HG03095 (cell line): ENCODE results near the gene KLF11.

Experiments
- ATAC-seq: cut with Tn5 transposase; IDR thresholded peaks from one replicate; pipeline ENCODE4 v1.9.1; 2021; ENCODE audit warnings: moderate library complexity; ENCODE audit not compliant: unreplicated experiment

The KLF11 gene

DNA sequence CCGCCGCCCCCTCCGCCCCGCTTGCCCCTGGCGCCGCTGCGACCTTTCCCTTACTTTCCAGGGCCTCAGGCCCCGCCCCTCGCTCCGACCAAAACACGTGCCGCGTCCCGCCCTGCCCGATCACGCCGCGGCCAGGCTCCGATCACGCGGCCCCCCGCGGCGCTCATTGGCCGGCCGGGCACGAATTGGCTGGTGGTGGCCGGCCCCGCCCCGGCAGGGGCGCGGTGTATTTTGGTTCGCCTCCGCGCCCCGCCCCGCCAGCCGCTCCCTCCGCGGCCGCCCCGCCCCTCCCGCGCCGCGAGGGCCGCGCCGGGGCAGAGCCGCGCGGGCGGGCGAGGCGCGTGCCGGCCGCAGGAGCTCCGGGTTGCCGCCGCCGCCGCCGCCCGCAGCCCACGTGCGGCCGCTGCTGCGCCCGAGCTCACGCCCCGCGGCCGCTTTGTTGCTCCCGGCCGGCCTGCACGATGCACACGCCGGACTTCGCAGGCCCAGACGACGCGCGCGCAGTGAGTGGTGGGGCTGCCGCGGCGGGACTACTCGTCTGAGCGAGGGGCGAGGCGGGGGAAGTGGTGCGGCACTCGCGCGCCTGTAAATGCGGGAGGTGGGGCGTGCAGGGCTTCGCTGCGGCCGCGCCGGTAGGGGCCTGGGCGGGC, at the start of gene KLF11:
KLF11 (plus strand) TSS at position 295 of the 650 bp plus-strand sequence; CDS start at position 462, 167 bp downstream.
- ATAC-seq = peak; percentile 70

DNA sequence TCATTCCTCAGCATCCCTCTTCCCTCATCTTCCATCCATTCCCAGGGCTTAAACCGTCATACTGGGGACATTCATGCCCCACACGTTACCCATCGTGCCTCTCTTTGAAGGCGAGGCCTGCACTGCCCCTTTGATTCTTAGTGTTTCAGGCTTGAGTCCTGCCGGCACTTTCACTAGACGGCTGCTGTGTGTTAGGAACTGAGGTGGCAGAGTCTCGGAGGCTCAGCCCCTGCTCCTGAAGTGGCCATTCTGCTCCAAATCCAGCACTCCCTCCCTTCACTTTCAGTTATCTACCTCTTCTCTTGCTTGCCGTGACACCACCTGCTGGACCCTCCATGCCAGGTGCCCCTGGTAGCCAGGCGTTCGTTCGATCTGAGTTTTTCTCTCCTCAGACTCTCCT, 48.9 kb upstream of the KLF11 start:
- ATAC-seq = no peak

DNA sequence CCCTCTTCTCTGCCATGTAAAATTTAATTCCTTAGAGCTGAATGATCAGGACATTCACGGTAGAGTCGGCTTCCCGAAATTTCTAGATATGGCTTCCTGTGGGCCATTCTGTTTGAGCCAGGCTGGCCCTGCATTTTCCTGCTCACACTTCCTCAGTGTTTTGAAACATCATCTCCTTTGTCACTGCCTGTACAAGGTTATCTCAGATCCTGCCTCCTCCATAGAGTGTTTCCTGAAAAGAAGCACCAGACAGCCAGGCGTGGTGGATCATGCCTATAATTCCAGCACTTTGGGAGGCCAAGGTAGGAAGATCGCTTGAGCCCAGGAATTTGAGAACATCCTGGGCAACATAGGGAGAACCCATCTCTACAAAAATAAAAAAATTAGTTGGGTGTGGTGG, 48.3 kb upstream of the KLF11 start:
- no peak for ATAC-seq

DNA sequence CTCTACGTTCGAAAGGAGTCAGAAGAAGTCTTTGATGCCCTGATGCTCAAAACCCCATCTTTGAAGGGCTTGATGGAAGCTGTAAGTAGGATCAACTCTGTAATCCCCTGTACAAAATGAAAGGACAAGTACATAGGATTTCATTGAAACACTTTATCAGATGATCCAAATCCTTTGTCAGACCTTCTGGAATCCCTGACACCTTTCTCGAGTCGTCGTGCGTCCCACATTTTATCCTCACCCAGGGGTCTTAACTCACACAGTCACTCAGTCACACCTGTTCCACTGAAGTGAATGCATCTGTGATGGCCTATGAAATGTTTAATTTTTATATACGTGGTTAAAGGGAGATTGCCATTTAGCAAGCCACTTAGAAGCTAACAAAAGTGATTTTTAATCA, 47.0 kb upstream of the KLF11 start:
- ATAC-seq = no peak

GRCh38 chr2:9997936-9998335, 45.4 kb upstream of the KLF11 start:
- no peak for ATAC-seq

GRCh38 chr2:9998916-9999654, 44.3 kb upstream of the KLF11 start:
- no peak for ATAC-seq

GRCh38 chr2:9999693-10000092, 43.7 kb upstream of the KLF11 start:
- no peak for ATAC-seq

DNA sequence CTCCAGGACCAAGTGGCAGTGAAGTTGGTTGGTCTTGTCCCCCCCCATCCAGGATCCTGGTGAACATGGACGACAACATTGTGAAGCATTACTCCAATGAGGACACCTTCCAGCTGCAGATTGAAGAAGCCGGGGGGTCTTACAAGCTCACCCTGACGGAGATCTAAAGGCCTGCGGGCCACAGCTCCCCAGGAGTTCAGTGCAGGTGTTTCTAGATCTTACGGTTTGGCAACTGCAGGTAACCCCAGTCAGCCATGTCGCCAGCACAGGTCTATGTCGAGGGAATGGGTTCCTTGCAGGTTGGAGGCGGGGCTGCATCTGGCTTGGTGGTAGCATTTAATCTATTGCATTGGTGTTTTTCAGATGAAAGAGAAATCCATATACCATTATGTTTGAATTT, 42.8 kb upstream of the KLF11 start:
- no peak for ATAC-seq

GRCh38 chr2:10001586-10001985, 41.8 kb upstream of the KLF11 start:
- no peak for ATAC-seq

- ATAC-seq = no peak
Observed at GRCh38 chr2:10002109-10002508, 41.2 kb upstream of the KLF11 start.

DNA sequence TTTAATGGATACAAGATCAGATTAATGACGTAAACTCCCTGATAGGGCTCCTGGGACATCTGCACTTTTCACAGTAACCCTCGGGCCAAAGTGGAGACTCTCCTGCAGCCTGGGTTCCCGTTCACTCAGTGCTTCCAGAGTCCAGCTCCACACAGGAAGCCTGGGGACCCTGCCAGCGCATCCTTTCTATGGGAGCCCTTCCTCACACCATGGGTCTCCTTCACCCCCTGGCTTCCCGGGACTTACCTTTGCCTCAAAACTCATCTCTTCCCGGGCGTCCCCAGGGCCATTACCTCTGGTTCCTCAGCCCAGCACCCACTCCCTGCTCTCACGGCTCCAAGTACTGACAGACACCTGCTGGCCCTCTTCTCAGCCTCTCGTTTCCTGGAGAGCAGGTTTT, 40.7 kb upstream of the KLF11 start:
- no peak for ATAC-seq

DNA sequence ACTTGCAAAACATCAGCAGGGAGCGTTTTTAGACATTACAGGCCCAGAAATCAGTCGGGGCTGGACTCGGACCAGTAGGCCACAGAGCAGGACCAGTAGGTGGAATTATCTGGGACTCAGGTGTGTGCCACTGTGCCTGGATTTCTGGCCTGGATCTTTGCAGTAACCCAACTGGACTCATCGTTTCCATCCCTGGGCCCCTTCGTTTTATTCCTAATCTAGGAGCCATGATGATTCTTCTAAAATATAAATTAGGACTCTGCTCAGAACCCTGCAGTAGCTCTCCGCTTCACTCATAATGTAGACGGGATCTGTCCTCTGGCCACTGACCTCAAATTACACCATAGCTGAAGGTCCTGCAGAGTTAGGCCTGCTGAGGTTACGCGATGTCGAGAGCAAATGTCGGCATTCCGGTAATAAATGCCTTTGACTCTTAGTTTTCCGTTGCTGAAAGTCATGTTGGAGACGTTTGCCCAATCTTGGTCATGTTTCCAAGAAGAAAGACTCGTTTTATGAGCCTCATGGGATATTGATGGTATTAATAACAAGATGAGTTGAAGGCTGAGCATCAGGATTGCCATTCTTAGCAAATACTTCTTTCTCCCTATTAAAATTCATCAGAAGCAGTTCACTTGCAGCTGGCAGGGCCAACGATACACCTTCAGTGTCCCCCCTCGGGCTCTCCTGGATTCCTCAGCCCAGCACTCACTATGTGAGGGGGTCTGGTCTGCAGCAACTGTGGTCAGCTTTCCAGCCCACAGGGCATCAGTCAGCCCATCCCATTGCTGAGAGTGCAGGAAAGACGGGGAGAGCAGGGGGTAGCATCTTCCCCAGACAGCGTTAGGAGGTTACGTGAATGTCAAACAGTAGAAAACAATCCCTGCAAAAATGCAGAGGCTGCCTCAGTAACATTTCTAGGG, 39.9 kb upstream of the KLF11 start:
- ATAC-seq = no peak

DNA sequence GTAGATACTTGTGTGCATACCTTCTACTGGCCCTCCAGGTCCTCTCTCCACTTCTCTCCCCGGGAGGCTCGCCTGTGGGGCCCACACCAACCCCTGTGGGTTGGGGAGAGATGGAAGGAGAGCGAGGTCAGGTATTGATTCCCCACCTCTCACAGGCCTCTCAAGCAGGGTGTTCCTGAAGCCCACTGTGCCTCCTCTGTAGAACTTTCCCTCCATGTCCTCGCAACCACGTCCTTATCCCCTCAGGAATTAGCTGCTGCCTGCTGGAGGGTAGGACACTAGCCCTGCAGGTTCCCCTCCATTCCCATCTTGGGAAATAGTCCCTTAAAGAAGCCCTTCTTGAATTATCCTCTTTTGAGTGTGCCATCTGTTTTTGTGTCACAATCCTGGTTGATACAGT, 38.9 kb upstream of the KLF11 start:
- no peak for ATAC-seq

DNA sequence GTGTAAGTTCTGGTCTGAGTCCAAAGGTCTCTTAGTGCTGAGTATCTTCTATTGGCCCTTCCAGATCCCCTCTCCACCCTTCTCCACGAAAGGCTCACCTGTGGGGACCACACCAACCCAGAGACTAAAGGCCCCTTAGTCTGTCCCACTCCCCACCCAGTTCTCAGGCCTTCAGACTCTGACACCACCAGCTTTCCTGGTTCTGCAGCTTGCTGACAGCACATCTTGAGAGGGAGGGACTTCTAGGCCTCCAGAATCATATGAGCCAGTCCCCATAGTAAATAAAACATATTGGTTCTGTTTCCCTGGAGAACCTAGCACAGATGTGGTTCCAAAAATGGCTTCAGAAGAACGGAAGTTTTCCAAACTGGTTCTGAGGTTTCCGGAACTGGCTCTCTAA, 38.5 kb upstream of the KLF11 start:
- no peak for ATAC-seq

DNA sequence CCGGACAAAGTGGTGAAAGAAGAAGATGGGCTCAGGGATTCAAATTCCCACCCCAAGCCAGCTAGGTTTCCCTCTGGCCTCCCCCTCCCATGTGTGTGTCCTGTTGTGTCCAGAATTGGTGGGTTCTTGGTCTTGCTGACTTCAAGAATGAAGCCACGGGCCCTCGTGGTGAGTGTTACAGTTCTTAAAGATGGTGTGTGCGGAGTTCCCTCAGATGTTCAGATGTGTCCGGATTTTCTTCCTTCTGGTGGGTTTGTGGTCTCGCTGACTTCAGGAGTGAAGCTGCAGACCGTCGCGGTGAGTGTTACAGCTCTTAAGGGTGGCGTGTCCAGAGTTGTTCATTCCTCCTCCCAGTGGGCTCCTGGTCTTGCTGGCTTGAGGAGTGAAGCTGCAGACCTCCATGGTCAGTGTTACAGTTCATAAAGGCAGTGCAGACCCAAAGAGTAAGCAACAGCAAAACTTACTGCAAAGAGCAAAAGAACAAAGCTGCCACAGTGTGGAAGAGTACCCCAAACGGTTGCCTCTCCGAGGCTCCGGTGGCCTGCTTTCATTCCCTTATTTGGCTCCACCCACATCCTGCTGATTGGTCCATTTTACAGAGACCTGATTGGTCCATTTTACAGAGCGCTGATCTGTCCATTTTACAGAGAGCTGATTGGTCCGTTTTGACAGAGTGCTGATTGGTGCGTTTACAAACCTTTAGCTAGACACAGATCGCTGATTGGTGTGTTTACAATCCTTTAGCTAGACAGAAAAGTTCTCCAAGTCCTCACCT, 37.7 kb upstream of the KLF11 start:
- no peak for ATAC-seq

DNA sequence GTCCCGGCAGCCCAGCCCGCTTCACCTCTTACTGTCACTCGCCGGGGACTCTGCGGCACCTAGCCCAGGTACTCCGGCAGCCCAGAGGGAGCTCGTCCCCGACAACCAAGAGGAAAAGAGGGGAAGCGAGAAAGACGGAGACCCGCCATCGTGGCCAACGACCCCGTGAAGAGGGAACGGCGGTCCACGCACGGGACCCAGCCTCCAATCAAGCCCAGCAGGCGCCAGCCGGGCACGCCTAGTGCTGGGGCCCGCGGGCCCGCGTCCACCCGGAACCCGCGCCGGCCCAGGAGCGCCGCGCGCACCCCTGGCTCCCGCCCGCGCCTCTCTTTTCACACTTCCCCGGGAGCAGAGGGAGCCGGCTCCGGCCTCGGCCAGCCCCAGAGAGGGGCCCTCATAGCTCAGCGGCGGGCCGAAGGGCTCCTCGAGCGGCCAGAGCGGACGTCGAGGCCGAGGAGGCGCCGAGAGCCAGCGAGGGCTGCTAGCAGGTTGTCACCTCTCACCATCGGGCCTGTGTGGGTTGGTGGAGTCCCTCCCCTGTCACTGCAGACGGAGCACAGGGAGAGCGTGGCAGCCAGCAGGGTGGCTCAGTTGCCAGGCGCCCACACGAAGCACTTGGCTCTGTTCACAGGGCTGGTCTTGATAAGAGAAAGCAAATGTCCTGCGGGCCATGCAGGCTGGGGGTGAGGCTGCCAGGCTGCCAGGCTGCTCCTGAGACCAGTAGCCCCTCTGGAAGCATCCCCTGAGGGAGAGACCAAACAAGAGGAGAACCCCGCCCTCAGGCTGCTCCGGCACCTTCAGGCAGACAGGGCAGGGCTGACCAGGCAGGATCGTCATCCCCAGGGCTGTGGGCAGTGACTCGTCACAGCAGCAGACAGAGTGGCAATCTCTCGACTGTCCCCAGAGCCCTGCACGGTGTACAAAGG, 36.9 kb upstream of the KLF11 start:
- ATAC-seq = no peak

- ATAC-seq = no peak
Observed at GRCh38 chr2:10007435-10007834, 35.9 kb upstream of the KLF11 start.

DNA sequence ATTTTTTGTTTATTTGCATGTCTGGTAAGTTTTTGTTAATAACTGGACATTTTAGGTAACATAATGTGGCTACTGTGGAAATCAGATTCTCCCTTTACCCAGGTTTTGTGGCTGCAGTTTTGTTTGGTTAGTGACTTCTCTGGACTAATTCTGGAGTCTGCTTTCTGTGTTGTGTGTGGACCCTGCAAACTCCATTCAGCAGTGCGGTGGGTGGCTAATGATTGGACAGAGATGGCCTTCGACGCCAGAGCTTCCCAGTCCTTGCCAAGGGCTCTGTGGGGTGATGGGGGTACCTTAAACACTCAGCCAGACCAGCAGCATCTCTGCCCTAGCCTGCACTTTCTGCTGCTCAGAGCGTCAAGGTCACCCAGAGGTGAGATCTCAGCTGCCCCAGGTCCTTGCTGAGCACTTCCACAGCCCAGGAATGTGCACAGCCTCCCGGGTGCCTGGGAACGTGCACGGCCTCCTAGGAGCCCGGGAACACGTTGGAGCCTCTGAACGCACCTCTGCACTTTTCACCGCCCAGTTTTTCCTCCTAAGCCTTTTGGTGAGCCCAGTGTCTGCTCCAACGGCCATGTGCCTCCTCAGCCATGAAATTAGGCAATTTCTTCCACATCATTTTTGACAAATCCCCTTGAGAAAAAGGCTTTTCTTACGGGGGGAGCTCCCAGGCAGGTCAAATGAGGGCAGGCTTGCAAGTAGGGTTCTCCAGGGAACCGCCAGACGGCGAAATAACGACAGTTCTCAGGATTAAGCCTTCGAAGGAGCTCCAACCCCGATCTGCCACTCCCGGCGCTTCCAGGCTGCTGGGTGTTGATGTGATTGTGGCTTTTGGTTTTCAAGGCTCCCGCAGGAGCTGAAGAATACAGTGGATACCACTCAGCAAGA, 35.2 kb upstream of the KLF11 start:
- no peak for ATAC-seq

GRCh38 chr2:10008809-10009176, 34.6 kb upstream of the KLF11 start:
- ATAC-seq = no peak
